Measurements from ENCODE around the gene CSNK1D.

The CSNK1D gene

GRCh38 chr17:82278308-82278707, 4.8 kb upstream of the CSNK1D start:
- Histone ChIP-seq H3K36me3 (ENCODE audit: insufficient read depth, low read length) (no peaks in the 10 kb centered on the region), H3K9ac (ENCODE audit: low read depth, low read length, poor library complexity, severe bottlenecking) (no peak overlapping the region), H3F3A (ENCODE audit: low read depth) (no peaks in the 10 kb centered on the region; the same call in 1 of the 2 replicates), H3K4me2 (ENCODE audit: low read depth, low read length, poor library complexity, severe bottlenecking) (no peak overlapping the region), H3K27me3 (ENCODE audit: insufficient read depth, low read length, poor library complexity, severe bottlenecking) (peaks cover 3% of the 10 kb centered on the region), H3K79me2 (ENCODE audit: insufficient read depth, low read length) (peaks cover 1% of the 10 kb centered on the region; the same call in 1 of the 2 replicates), H2AFZ (ENCODE audit: low read length) (no peak overlapping the region), H3K9me3 (ENCODE audit: insufficient read depth, low read depth, low read length) (no peaks in the 10 kb centered on the region), H3K9me2 (replicated peaks; ENCODE audit: low read depth, low read length) (no peaks in the 10 kb centered on the region), H4K20me1 (ENCODE audit: insufficient read depth, low read length, poor library complexity, severe bottlenecking) (no peaks in the 10 kb centered on the region), H3K4me3 (ENCODE audit: low read length, poor library complexity, severe bottlenecking) (no peak overlapping the region), H3K4me1 (ENCODE audit: insufficient read depth, low read length, poor library complexity, severe bottlenecking) (peaks cover 13% of the 10 kb centered on the region)
- no peak for TF ChIP-seq EZH2phosphoT487 (IDR thresholded peaks at IDR 0.05; ENCODE audit: borderline replicate concordance)
- TF ChIP-seq, protein P1, sequence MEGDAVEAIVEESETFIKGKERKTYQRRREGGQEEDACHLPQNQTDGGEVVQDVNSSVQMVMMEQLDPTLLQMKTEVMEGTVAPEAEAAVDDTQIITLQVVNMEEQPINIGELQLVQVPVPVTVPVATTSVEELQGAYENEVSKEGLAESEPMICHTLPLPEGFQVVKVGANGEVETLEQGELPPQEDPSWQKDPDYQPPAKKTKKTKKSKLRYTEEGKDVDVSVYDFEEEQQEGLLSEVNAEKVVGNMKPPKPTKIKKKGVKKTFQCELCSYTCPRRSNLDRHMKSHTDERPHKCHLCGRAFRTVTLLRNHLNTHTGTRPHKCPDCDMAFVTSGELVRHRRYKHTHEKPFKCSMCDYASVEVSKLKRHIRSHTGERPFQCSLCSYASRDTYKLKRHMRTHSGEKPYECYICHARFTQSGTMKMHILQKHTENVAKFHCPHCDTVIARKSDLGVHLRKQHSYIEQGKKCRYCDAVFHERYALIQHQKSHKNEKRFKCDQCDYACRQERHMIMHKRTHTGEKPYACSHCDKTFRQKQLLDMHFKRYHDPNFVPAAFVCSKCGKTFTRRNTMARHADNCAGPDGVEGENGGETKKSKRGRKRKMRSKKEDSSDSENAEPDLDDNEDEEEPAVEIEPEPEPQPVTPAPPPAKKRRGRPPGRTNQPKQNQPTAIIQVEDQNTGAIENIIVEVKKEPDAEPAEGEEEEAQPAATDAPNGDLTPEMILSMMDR (conservative IDR thresholded peaks at IDR 0.05; ENCODE audit: low read length): no peak

DNA sequence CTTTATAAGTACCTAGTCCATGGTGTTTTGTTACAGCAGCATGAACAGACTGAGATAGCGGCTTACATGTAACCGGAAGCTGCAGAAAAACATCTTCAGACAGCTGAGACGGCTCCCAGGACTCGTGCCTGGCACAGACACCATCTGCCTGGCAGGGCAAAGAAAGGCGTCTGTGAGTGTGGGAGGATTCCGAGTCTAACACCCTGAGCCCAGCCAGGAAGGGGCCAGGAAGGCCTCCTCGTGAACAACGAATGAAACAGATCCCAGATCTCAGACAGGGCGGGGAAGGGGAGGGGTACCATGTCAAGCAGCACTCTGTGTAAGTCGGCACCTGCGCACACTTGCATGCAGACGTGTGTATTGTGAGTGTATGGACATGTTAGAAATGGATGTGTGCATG, 4.4 kb upstream of the CSNK1D start:
- Histone ChIP-seq H4K20me1 (ENCODE audit: insufficient read depth, low read length, poor library complexity, severe bottlenecking) (peaks cover 3% of the 10 kb centered on the region), H3K4me1 (ENCODE audit: insufficient read depth, low read length, poor library complexity, severe bottlenecking) (peaks cover 13% of the 10 kb centered on the region), H3K4me3 (ENCODE audit: low read length, poor library complexity, severe bottlenecking) (no peak overlapping the region), H3K4me2 (ENCODE audit: low read depth, low read length, poor library complexity, severe bottlenecking) (no peak overlapping the region), H3K79me2 (ENCODE audit: insufficient read depth, low read length) (peaks cover 6% of the 10 kb centered on the region), H2AFZ (ENCODE audit: low read length) (no peak overlapping the region), H3F3A (ENCODE audit: low read depth) (no peaks in the 10 kb centered on the region; the same call in 1 of the 2 replicates), H3K9me3 (ENCODE audit: insufficient read depth, low read depth, low read length) (no peaks in the 10 kb centered on the region), H3K36me3 (ENCODE audit: insufficient read depth, low read length) (no peaks in the 10 kb centered on the region), H3K9me2 (replicated peaks; ENCODE audit: low read depth, low read length) (no peaks in the 10 kb centered on the region), H3K9ac (ENCODE audit: low read depth, low read length, poor library complexity, severe bottlenecking) (no peak overlapping the region), H3K27me3 (ENCODE audit: insufficient read depth, low read length, poor library complexity, severe bottlenecking) (peaks cover 7% of the 10 kb centered on the region)
- no peak for TF ChIP-seq EZH2phosphoT487 (IDR thresholded peaks at IDR 0.05; ENCODE audit: borderline replicate concordance)
- TF ChIP-seq, protein P1 (conservative IDR thresholded peaks at IDR 0.05; ENCODE audit: low read length): no peak

- H3K4me2 ChIP-seq (ENCODE audit: low read depth, low read length, poor library complexity, severe bottlenecking): no peak overlapping the region
- H3K27me3 ChIP-seq (ENCODE audit: insufficient read depth, low read length, poor library complexity, severe bottlenecking): peaks cover 7% of the 10 kb centered on the region
- H3K4me3 ChIP-seq (ENCODE audit: low read length, poor library complexity, severe bottlenecking): no peak overlapping the region
- H3K36me3 ChIP-seq (ENCODE audit: insufficient read depth, low read length): no peaks in the 10 kb centered on the region
- H4K20me1 ChIP-seq (ENCODE audit: insufficient read depth, low read length, poor library complexity, severe bottlenecking): peaks cover 10% of the 10 kb centered on the region
- no peaks in the 10 kb centered on the region for H3K9me2 ChIP-seq (replicated peaks; ENCODE audit: low read depth, low read length)
- TF ChIP-seq, protein P1 (conservative IDR thresholded peaks at IDR 0.05; ENCODE audit: low read length): no peak
- no peak for TF ChIP-seq EZH2phosphoT487 (IDR thresholded peaks at IDR 0.05; ENCODE audit: borderline replicate concordance)
- H3K9me3 ChIP-seq (ENCODE audit: insufficient read depth, low read depth, low read length): no peaks in the 10 kb centered on the region
- no peak overlapping the region for H3K9ac ChIP-seq (ENCODE audit: low read depth, low read length, poor library complexity, severe bottlenecking)
- H3K4me1 ChIP-seq (ENCODE audit: insufficient read depth, low read length, poor library complexity, severe bottlenecking): peaks cover 18% of the 10 kb centered on the region
- H3F3A ChIP-seq (ENCODE audit: low read depth): no peaks in the 10 kb centered on the region; the same call in 1 of the 2 replicates
- H3K79me2 ChIP-seq (ENCODE audit: insufficient read depth, low read length): peaks cover 14% of the 10 kb centered on the region
- H2AFZ ChIP-seq (ENCODE audit: low read length): no peak overlapping the region
These were observed 3.4 kb upstream of the CSNK1D start for GRCh38 chr17:82276938-82277337.
